Measurements from ENCODE around the gene ZNF460. TPM values are rescaled to one million over a fixed set of nuclear protein-coding genes. Genes with fewer than 3 reads are reported as not detected.
A peak's percentile ranks its signal among the peaks of the same experiment; 100 is the strongest.
"Not testable (repeated sequence)": the region's sequence is repeated elsewhere in the genome, so short reads cannot be mapped to it uniquely, and the experiment has no call there.

ZNF460 gene
- total RNA-seq, 1 experiment from 2014 or later: 39.5 TPM

DNA sequence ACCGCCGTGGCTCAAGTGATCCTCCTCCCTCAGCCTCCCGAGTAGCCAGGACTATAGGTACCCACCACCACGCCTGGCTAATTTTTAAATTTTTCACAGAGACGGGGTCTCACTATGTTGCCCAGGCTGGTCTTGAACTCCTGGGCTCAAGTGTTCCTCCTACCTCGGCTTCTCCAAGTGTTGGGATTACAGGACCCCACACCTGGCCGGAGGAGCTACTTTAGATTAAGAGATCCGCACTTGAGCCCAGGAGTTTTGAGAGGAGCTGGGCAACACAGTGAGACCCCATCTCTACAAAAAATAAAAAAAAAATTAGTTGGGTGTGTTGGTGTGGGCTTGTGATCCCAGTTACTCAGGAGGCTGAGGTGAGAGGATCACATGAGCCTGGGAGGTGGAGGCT, 9.0 kb upstream of the ZNF460 start:
- ATAC-seq (no peak), DNase-seq (no peak)
- intact Hi-C loops (cut with micrococcal nuclease): no loop called here
- no peak overlapping the region for H3K9ac ChIP-seq (ENCODE audit: low read length)
- H3K27me3 ChIP-seq (ENCODE audit: low read length): no peaks in the 10 kb centered on the region
- BruUV-seq (replicated peaks): no TSS peak
- H3K4me2 ChIP-seq (ENCODE audit: low read length): no peak overlapping the region
- H3K9me3 ChIP-seq (ENCODE audit: low read length): no peaks in the 10 kb centered on the region
- no peaks in the 10 kb centered on the region for H4K20me1 ChIP-seq (ENCODE audit: low read length)
- no peaks in the 10 kb centered on the region for H3K79me2 ChIP-seq (ENCODE audit: low read length)
- H3F3A ChIP-seq (ENCODE audit: low read length, unreplicated experiment): no peaks in the 10 kb centered on the region
- CTCF ChIA-PET: no interaction called here
- POLR2A ChIA-PET (ENCODE audit: unreplicated experiment): no interaction called here
- H3K4me3 ChIP-seq (ENCODE audit: low read length): no peak overlapping the region
- H3K9me2 ChIP-seq (replicated peaks; ENCODE audit: low read length): no peaks in the 10 kb centered on the region
- peaks cover 21% of the 10 kb centered on the region for H3K4me1 ChIP-seq (ENCODE audit: insufficient read depth, low read length)
- no peaks in the 10 kb centered on the region for H3K36me3 ChIP-seq (ENCODE audit: low read depth, low read length)
- H2AFZ ChIP-seq (ENCODE audit: low read length): no peak overlapping the region
- TF ChIP-seq EZH2phosphoT487 (IDR thresholded peaks at IDR 0.05; ENCODE audit: borderline replicate concordance, low read length): no peak
- TF ChIP-seq, protein P1, sequence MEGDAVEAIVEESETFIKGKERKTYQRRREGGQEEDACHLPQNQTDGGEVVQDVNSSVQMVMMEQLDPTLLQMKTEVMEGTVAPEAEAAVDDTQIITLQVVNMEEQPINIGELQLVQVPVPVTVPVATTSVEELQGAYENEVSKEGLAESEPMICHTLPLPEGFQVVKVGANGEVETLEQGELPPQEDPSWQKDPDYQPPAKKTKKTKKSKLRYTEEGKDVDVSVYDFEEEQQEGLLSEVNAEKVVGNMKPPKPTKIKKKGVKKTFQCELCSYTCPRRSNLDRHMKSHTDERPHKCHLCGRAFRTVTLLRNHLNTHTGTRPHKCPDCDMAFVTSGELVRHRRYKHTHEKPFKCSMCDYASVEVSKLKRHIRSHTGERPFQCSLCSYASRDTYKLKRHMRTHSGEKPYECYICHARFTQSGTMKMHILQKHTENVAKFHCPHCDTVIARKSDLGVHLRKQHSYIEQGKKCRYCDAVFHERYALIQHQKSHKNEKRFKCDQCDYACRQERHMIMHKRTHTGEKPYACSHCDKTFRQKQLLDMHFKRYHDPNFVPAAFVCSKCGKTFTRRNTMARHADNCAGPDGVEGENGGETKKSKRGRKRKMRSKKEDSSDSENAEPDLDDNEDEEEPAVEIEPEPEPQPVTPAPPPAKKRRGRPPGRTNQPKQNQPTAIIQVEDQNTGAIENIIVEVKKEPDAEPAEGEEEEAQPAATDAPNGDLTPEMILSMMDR (conservative IDR thresholded peaks at IDR 0.05; ENCODE audit: low read depth, low read length): no peak
- no peak overlapping the region for H3K27ac ChIP-seq (ENCODE audit: low read length)

DNA sequence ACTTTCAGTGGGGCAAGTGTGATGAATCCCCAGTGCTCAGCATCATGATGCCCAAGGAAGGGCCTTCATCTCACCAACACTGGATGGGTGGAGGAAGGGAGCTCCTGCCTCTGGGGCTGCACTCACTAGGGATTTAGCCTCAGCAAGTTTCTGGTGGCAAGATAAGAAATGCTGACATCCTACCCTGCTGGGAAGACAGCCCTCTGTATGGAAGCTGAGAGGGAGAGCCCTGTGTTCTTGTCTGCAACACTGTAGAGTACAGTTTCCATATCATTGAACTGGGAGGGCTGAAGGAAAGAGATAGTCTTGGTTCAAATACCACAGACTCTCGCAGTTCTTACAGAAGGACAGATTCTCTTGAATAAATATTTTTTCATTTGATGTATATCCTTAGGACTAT, 7.3 kb upstream of the ZNF460 start:
- no peaks in the 10 kb centered on the region for H3K79me2 ChIP-seq (ENCODE audit: low read length)
- no peak overlapping the region for H3K4me2 ChIP-seq (ENCODE audit: low read length)
- H3K4me3 ChIP-seq (ENCODE audit: low read length): no peak overlapping the region
- H3K9me3 ChIP-seq (ENCODE audit: low read length): no peaks in the 10 kb centered on the region
- H3K27me3 ChIP-seq (ENCODE audit: low read length): no peaks in the 10 kb centered on the region
- H3K9ac ChIP-seq (ENCODE audit: low read length): no peak overlapping the region
- H3K27ac ChIP-seq (ENCODE audit: low read length): no peak overlapping the region
- H3K4me1 ChIP-seq (ENCODE audit: insufficient read depth, low read length): peaks cover 22% of the 10 kb centered on the region
- no peak overlapping the region for H2AFZ ChIP-seq (ENCODE audit: low read length)
- H3K9me2 ChIP-seq (replicated peaks; ENCODE audit: low read length): no peaks in the 10 kb centered on the region
- CTCF ChIA-PET: interaction anchor here (0.5 kb wide), 1 partner anchor 75 kb away, joined by 4 read pairs; no protein-coding TSS in a partner anchor
- no TSS peak for BruUV-seq (replicated peaks)
- H3K36me3 ChIP-seq (ENCODE audit: low read depth, low read length): no peaks in the 10 kb centered on the region
- TF ChIP-seq, protein P1 (conservative IDR thresholded peaks at IDR 0.05; ENCODE audit: low read depth, low read length): no peak
- TF ChIP-seq EZH2 (IDR thresholded peaks at IDR 0.05; ENCODE audit: low read length, unreplicated experiment) (no peak), EZH2phosphoT487 (IDR thresholded peaks at IDR 0.05; ENCODE audit: borderline replicate concordance, low read length) (no peak)
- POLR2A ChIA-PET (ENCODE audit: unreplicated experiment): no interaction called here
- H3F3A ChIP-seq (ENCODE audit: low read length, unreplicated experiment): no peaks in the 10 kb centered on the region
- no peaks in the 10 kb centered on the region for H4K20me1 ChIP-seq (ENCODE audit: low read length)
- intact Hi-C loops (cut with micrococcal nuclease): no loop called here
- ATAC-seq (no peak), DNase-seq (no peak)

DNA sequence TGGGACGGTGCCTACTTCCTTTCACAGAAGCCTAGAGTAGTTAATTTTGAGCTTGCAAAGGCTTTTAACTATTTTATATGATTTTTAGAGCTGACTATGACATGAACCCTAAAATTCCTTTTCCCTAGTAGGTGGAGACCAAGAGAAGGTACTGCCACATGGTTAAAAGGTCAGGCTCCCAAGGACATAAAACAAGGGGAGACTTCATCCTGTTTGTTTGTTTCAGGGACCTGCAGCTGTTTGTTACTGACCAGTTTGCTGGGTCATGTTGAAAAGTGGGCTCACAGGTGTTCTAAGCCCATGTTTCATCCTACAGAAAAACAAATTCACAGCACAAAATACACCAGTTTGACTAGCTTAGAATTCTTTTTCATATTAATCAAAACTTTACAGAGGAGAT, 3.9 kb upstream of the ZNF460 start:
- H3K9ac ChIP-seq (ENCODE audit: low read length): no peak overlapping the region
- no peak overlapping the region for H3K4me2 ChIP-seq (ENCODE audit: low read length)
- DNase-seq (no peak), ATAC-seq (no peak)
- no peak for TF ChIP-seq EZH2phosphoT487 (IDR thresholded peaks at IDR 0.05; ENCODE audit: borderline replicate concordance, low read length)
- TF ChIP-seq, protein P1 (conservative IDR thresholded peaks at IDR 0.05; ENCODE audit: low read depth, low read length): no peak
- TF ChIP-seq EZH2 (IDR thresholded peaks at IDR 0.05; ENCODE audit: low read length, unreplicated experiment): no peak
- H3K4me3 ChIP-seq (ENCODE audit: low read length): no peak overlapping the region
- peaks cover 12% of the 10 kb centered on the region for H3K79me2 ChIP-seq (ENCODE audit: low read length)
- no peak overlapping the region for H2AFZ ChIP-seq (ENCODE audit: low read length)
- no peaks in the 10 kb centered on the region for H3K9me2 ChIP-seq (replicated peaks; ENCODE audit: low read length)
- POLR2A ChIA-PET (ENCODE audit: unreplicated experiment): interaction anchor here (0.6 kb wide), 1 partner anchor 85 kb away, joined by 3 read pairs; the partner anchor contains the start of gene ZNF264
- H3K27ac ChIP-seq (ENCODE audit: low read length): no peak overlapping the region
- no peaks in the 10 kb centered on the region for H3K27me3 ChIP-seq (ENCODE audit: low read length)
- peaks cover 4% of the 10 kb centered on the region; the same call in 1 of the 2 replicates for H4K20me1 ChIP-seq (ENCODE audit: low read length)
- H3F3A ChIP-seq (ENCODE audit: low read length, unreplicated experiment): peaks cover 8% of the 10 kb centered on the region
- CTCF ChIA-PET: no interaction called here
- H3K4me1 ChIP-seq (ENCODE audit: insufficient read depth, low read length): peaks cover 26% of the 10 kb centered on the region
- intact Hi-C loops (cut with micrococcal nuclease): no loop called here
- no peaks in the 10 kb centered on the region for H3K36me3 ChIP-seq (ENCODE audit: low read depth, low read length)
- no TSS peak for BruUV-seq (replicated peaks)
- no peaks in the 10 kb centered on the region for H3K9me3 ChIP-seq (ENCODE audit: low read length)

DNA sequence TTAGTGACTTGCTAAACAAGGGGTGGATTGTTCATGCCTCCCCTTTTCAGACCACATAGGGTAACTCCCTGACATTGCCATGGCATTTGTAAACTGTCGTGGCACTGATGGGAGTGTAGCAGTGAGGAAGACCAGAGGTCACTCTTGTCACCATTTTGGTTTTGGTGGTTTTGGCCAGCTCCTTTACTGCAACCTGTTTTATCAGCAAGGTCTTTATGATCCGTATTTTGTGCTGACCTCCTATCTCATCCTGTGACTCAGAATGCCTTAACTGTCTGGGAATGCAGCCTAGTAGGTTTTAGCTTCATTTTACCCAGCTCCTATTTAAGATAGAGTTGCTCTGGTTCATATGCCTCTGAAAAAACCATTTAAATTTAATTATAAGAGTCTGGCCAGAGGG, 1.8 kb upstream of the ZNF460 start:
- H3K9me2 ChIP-seq (replicated peaks; ENCODE audit: low read length); H3K27me3 ChIP-seq (ENCODE audit: low read length); H3K36me3 ChIP-seq (ENCODE audit: low read depth, low read length); H3K9me3 ChIP-seq (ENCODE audit: low read length); intact Hi-C loops (cut with micrococcal nuclease); H2AFZ ChIP-seq (ENCODE audit: low read length); H3F3A ChIP-seq (ENCODE audit: low read length, unreplicated experiment); BruUV-seq (replicated peaks): not testable (repeated sequence)
- POLR2A ChIA-PET (ENCODE audit: unreplicated experiment): interaction anchor here (0.6 to 0.7 kb wide), 2 partner anchors 12 to 1817 kb away, joined by 3 to 4 read pairs; no protein-coding TSS in a partner anchor
- CTCF ChIA-PET: interaction anchor here (0.7 kb wide), 1 partner anchor 414 kb away, joined by 4 read pairs; no protein-coding TSS in a partner anchor
- H3K4me1 ChIP-seq (ENCODE audit: insufficient read depth, low read length): peaks cover 46% of the 10 kb centered on the region
- peaks cover 32% of the 10 kb centered on the region for H3K79me2 ChIP-seq (ENCODE audit: low read length)
- peak overlapping the region; percentile 100; the same call in 1 of the 2 replicates for H3K4me3 ChIP-seq (ENCODE audit: low read length)
- peak; percentile 92 for DNase-seq
- 0 out of 2 replicates have a peak, but pooled peaks have one; percentile 4 for ATAC-seq
- peaks cover 21% of the 10 kb centered on the region for H4K20me1 ChIP-seq (ENCODE audit: low read length)
- peak overlapping the region; percentile 90 for H3K27ac ChIP-seq (ENCODE audit: low read length)
- H3K9ac ChIP-seq (ENCODE audit: low read length): peak overlapping the region; percentile 99
- H3K4me2 ChIP-seq (ENCODE audit: low read length): peak overlapping the region; percentile 100

Measured in PC-3 (cell line).